Fibroblast of villous mesenchyme (primary cell): Measurements from ENCODE around the gene CRAMP1. TPM values are rescaled to one million over a fixed set of nuclear protein-coding genes. Genes with fewer than 3 reads are reported as not detected.

Experiments
- DNase-seq: peaks from one replicate; pipeline ENCODE4 v3.0.0-alpha.2; 2010; ENCODE audit warnings: low read depth
- H3K4me3 ChIP-seq: 2 replicates; pipeline ENCODE4 v1.5.1; 2011; ENCODE audit warnings: low read depth, mild to moderate bottlenecking, low read length
- total RNA-seq: library from RNA; depleted of rRNA; stranded (reverse); fragments of >200 nt; gene quantifications from 2 replicates; pipeline ENCODE4 v1.2.3, GENCODE V29; 2012
- TF ChIP-seq, protein P1 (sequence below): IDR thresholded peaks from 2 replicates; pipeline ENCODE4 v1.5.1; 2012; ENCODE audit warnings: low read depth, mild to moderate bottlenecking, low read length; ENCODE audit not compliant: insufficient read depth

Gene CRAMP1
- total RNA-seq, 1 donor = 10.4 TPM

GRCh38 chr16:1687427-1688316, 75.5 kb downstream of the CRAMP1 start:
- DNase-seq = no peak
- TF ChIP-seq, protein P1, sequence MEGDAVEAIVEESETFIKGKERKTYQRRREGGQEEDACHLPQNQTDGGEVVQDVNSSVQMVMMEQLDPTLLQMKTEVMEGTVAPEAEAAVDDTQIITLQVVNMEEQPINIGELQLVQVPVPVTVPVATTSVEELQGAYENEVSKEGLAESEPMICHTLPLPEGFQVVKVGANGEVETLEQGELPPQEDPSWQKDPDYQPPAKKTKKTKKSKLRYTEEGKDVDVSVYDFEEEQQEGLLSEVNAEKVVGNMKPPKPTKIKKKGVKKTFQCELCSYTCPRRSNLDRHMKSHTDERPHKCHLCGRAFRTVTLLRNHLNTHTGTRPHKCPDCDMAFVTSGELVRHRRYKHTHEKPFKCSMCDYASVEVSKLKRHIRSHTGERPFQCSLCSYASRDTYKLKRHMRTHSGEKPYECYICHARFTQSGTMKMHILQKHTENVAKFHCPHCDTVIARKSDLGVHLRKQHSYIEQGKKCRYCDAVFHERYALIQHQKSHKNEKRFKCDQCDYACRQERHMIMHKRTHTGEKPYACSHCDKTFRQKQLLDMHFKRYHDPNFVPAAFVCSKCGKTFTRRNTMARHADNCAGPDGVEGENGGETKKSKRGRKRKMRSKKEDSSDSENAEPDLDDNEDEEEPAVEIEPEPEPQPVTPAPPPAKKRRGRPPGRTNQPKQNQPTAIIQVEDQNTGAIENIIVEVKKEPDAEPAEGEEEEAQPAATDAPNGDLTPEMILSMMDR = no peak
- H3K4me3 ChIP-seq = no peak overlapping the region

DNA sequence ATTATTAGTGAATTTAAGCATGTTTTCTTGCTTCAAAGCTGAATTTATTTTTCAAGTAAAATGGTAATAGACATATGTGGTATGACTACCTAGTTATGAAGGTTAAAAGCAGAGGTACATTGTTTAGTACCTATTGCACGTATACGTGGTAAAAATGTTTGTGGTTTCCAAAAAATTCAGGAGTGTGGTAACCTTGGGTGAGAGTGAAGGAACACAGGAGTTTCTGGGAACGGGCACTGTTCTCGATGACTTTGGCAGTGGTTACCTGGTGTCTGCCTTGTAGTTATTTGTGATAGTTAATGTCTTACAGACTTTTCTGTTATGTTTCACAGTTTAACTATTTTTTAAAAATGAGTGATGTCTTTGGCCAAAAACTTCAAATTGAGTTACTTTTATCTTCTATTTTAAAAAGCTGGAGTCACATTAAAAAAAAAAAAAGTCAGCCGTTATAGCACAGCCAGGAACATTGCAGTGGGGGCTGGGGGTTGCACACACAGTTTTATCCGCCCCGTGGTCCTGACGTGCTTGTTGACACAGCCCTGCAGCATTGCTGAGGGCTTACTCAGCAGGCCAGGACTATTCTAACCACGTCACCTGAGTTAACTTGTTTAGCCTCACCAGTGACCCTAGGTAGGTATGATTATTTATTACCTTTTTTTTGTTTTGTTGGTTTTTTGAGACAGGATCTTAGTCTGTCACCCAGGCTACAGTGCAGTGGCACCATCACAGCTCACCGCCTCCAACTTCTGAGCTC, 76.8 kb downstream of the CRAMP1 start:
- TF ChIP-seq, protein P1 = no peak
- DNase-seq = peak; percentile 42
- no peak overlapping the region for H3K4me3 ChIP-seq

DNA sequence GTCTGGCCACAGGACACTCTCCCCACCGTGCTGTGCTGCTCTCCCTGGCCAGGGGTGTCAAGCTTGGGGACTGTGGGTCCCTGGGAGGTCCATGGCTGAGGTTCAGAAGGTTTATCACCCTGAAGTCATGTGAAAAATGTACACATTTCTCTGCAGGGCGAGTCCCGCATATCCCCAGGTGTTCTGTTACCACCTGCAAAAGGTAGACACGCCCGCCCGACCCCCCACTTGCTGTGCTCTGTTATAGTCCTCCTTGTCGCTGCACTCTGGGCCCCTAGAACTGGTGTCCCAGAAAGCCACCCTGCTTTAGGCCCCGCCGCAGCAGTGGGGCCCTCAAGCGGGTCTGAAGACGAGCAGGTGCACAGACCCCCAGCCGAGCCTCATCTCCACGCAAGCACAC, 77.7 kb downstream of the CRAMP1 start:
- no peak overlapping the region for H3K4me3 ChIP-seq
- DNase-seq = no peak
- TF ChIP-seq, protein P1 = no peak

DNA sequence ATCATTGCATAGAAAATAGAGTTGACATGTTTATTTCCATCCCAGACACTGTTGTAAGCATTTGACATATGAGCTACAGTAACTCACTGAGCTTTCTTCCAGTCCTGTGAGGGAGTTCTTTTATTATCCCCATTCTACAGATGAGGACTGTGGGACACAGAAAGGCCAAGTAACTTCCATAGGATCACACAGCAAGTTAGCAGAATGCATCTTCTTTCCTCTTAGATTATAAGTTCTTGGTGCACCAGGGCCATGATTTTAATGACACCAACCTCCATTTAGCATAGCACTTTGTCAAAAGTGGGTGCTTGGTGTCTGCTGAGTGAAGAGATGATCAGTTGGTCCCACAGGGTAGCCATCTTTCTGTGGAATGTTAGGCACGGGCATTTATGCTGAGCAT, 78.7 kb downstream of the CRAMP1 start:
- DNase-seq = no peak
- no peak overlapping the region for H3K4me3 ChIP-seq
- TF ChIP-seq, protein P1 = no peak

GRCh38 chr16:1691276-1691675, 79.1 kb downstream of the CRAMP1 start:
- no peak overlapping the region for H3K4me3 ChIP-seq
- peak; percentile 11 for DNase-seq
- TF ChIP-seq, protein P1 = peak; percentile 38

- peak; percentile 66 for DNase-seq
- TF ChIP-seq, protein P1 = no peak
- H3K4me3 ChIP-seq = no peak overlapping the region
Measured at GRCh38 chr16:1691956-1692355, 79.8 kb downstream of the CRAMP1 start.
